GM12878 (cell line): ENCODE data around the gene SLC6A11. TPM values are rescaled to one million over a fixed set of nuclear protein-coding genes. Genes with fewer than 3 reads are reported as not detected.

Experiments
- ATAC-seq: fragments of 200-7000 bp; cut with Tn5 transposase; 3 replicates; pipeline ENCODE4 v1.9.1; 2020; ENCODE audit warnings: mild to moderate bottlenecking, moderate library complexity
- BruUV-seq: library from RNA; stranded (reverse); fragments of 400-500 nt; replicated peaks from 2 replicates; lab custom pipeline; 2021; lab: Mats Ljungman, UMichigan
- CTCF ChIA-PET: fragments of 300-600 bp; sonication (Branson Sonifier 250); formaldehyde crosslinking; extraction: SDS; loops from one replicate; lab custom pipeline; 2021; ENCODE audit warnings: inconsistent platforms; lab: Yijun Ruan, JAX
- POLR2A ChIA-PET: fragments of 350-600 bp; formaldehyde crosslinking; extraction: SDS; loops from one replicate; lab custom pipeline; 2021; ENCODE audit warnings: inconsistent platforms; lab: Charles Lee
- RAD21 ChIA-PET: fragments of 300-600 bp; sonication (Branson Sonifier 250); formaldehyde crosslinking; loops from one replicate; lab custom pipeline; 2023; ENCODE audit warnings: antibody characterized with exemption; ENCODE audit not compliant: unreplicated experiment; lab: Charles Lee
- SMC1A ChIA-PET: fragments of 300-600 bp; sonication (Branson Sonifier 250); formaldehyde crosslinking; loops from one replicate; lab custom pipeline; 2023; ENCODE audit not compliant: unreplicated experiment, uncharacterized antibody; lab: Charles Lee
- DNase-seq: peaks from one replicate; pipeline ENCODE4 v3.0.0-alpha.2; 2011; ENCODE audit warnings: low read depth, low spot score
- FAIRE-seq: peaks from 3 replicates; lab custom pipeline; 2011; peaks lifted over from hg19 to GRCh38; lab: Jason Lieb, UNC
- H2AFZ ChIP-seq: 2 replicates; pipeline ENCODE4 v1.6.0; 2011; ENCODE audit warnings: low read depth, low read length, control low read depth; ENCODE audit not compliant: control insufficient read depth
- H3K27ac ChIP-seq: 2 replicates; pipeline ENCODE4 v1.5.1; 2011; ENCODE audit warnings: control low read depth; ENCODE audit not compliant: control insufficient read depth, insufficient read depth
- H3K27me3 ChIP-seq, 2 experiments: replicated peaks in 1 of 2; 2 replicates each; pipeline versions ENCODE4 v1.6.0 to v1.6.1; 2011; ENCODE audit warnings: low read length in 1 of 2; ENCODE audit not compliant: control insufficient read depth in 2 of 2, insufficient read depth in 2 of 2
- H3K36me3 ChIP-seq, 2 experiments: 2 replicates each; pipeline ENCODE4 v1.5.1; 2011; ENCODE audit warnings: low read length in 1 of 2; ENCODE audit not compliant: control insufficient read depth in 2 of 2, insufficient read depth in 2 of 2
- H3K4me1 ChIP-seq: 2 replicates; pipeline ENCODE4 v1.6.1; 2011; ENCODE audit warnings: mild to moderate bottlenecking, low read length, moderate library complexity, mixed read lengths; ENCODE audit not compliant: control insufficient read depth, insufficient read depth
- H3K4me2 ChIP-seq: 2 replicates; pipeline ENCODE4 v1.6.0; 2011; ENCODE audit warnings: control low read depth; ENCODE audit not compliant: control insufficient read depth, insufficient read depth
- H3K4me3 ChIP-seq: fragments of 200-600 bp; sonication (generic); 2 replicates; pipeline ENCODE4 v1.5.1; 2016
- H3K79me2 ChIP-seq: 2 replicates; pipeline ENCODE4 v1.6.0; 2011; ENCODE audit warnings: low read length; ENCODE audit not compliant: control insufficient read depth, insufficient read depth
- H3K9ac ChIP-seq: 2 replicates; pipeline ENCODE4 v1.8.0; 2011; ENCODE audit warnings: low read length, control low read depth, mixed read lengths; ENCODE audit not compliant: control insufficient read depth, insufficient read depth
- H3K9me3 ChIP-seq: replicated peaks from 3 replicates; pipeline ENCODE4 v1.5.1; 2011; ENCODE audit warnings: mild to moderate bottlenecking, low read length; ENCODE audit not compliant: control insufficient read depth, insufficient read depth
- H4K20me1 ChIP-seq: 2 replicates; pipeline ENCODE4 v1.6.0; 2011; ENCODE audit not compliant: control insufficient read depth, insufficient read depth
- ATF7 ChIP-seq: fragments of 450-650 bp; IDR thresholded peaks from 2 replicates; pipeline ENCODE4 v1.6.1; 2016; ENCODE audit warnings: low read depth, mild to moderate bottlenecking
- BACH1 ChIP-seq: fragments of 450-650 bp; IDR thresholded peaks from 2 replicates; pipeline ENCODE4 v1.6.1; 2017; ENCODE audit warnings: mild to moderate bottlenecking, borderline replicate concordance
- HCFC1 ChIP-seq: fragments of 150-350 bp; IDR thresholded peaks from 2 replicates; pipeline ENCODE4 v1.6.1; 2014; ENCODE audit warnings: low read length
- LARP7 ChIP-seq: fragments of 450-650 bp; IDR thresholded peaks from 2 replicates; pipeline ENCODE4 v1.6.1; 2017; ENCODE audit warnings: mild to moderate bottlenecking
- MEF2A ChIP-seq: IDR thresholded peaks from 2 replicates; pipeline ENCODE4 v1.6.1; 2011; ENCODE audit warnings: low read depth, mild to moderate bottlenecking, low read length, moderate library complexity; ENCODE audit not compliant: insufficient read depth
- RAD21 ChIP-seq: IDR thresholded peaks from 2 replicates; pipeline ENCODE4 v1.6.1; 2011; ENCODE audit warnings: mild to moderate bottlenecking, low read depth, low read length, moderate library complexity; ENCODE audit not compliant: insufficient read depth
- SMARCA5 ChIP-seq: fragments of 450-650 bp; IDR thresholded peaks from 2 replicates; pipeline ENCODE4 v1.6.1; 2017; ENCODE audit warnings: mild to moderate bottlenecking
- SMC3 ChIP-seq: IDR thresholded peaks from 2 replicates; pipeline ENCODE4 v1.6.1; 2011; ENCODE audit warnings: low read length, improper control_type of control experiment, borderline replicate concordance
- WGBS: methylation state at CpG from one replicate; pipeline ENCODE4 v1.1.6; 2016; ENCODE audit warnings: low lambda C conversion rate; ENCODE audit not compliant: insufficient replicate concordance, insufficient coverage; ENCODE audit errors: missing lambda C conversion rate; 5-methylcytosine and 5-hydroxymethylcytosine counted together
- in situ Hi-C: fragments of 300-500 bp; cut with MboI; formaldehyde crosslinking; loops from 9 replicates; pipeline ENCODE4 v1.14.3; 2018; ENCODE audit warnings: mixed read lengths
- intact Hi-C: fragments of 100-400 bp; cut with micrococcal nuclease; formaldehyde crosslinking; loops from one replicate; pipeline ENCODE4 v1.14.2; 2022; ENCODE audit not compliant: unreplicated experiment
- polyA plus RNA-seq, 11 experiments: library from polyadenylated mRNA; depleted of rRNA in 4 of 11; unstranded in 6 of 11; stranded (reverse) in 5 of 11; fragments of >200 nt; fragmentation: Nextera tagmentation in 4 of 11; fragmentation: Illumina TruSeq in 1 of 11; extraction: Ambion mirVana in 4 of 11; extraction: Trizol in 1 of 11; gene quantifications; 1 replicate in 1 of 11; 2 replicates in 10 of 11; pipeline versions ENCODE4 v1.2.1 to v1.2.3, GENCODE V29; 2011 to 2016; ENCODE audit warnings: inconsistent platforms in 2 of 11, missing spikeins in 2 of 11, low read depth in 1 of 11
- total RNA-seq, 4 experiments: library from RNA; depleted of rRNA in 3 of 4; stranded (reverse); fragments of >200 nt in 3 of 4; fragmentation: Illumina TruSeq in 1 of 4; extraction: Trizol in 1 of 4; gene quantifications; 2 replicates each; pipeline versions ENCODE4 v1.2.1 to v1.2.3, GENCODE V29; 2013 to 2021
- TF ChIP-seq, protein P1 (sequence below): fragments of 450-650 bp; IDR thresholded peaks from 2 replicates; pipeline ENCODE4 v1.6.1; 2017; ENCODE audit warnings: mild to moderate bottlenecking, moderate library complexity
- TF ChIP-seq, protein P2 (sequence below): fragments of 450-650 bp; IDR thresholded peaks from 2 replicates; pipeline ENCODE4 v1.6.1; 2014; ENCODE audit warnings: mild to moderate bottlenecking
- TF ChIP-seq, protein P3 (sequence below), 3 experiments: IDR thresholded peaks in 2 of 3; conservative IDR thresholded peaks in 1 of 3; 2 replicates each; pipeline ENCODE4 v1.5.1; 2011; ENCODE audit warnings: low read depth in 3 of 3, low read length in 3 of 3, mild to moderate bottlenecking in 3 of 3, control low read depth in 2 of 3, moderate library complexity in 2 of 3, inconsistent platforms in 1 of 3, mixed read lengths in 1 of 3; ENCODE audit not compliant: control insufficient read depth in 2 of 3, insufficient read depth in 1 of 3; ENCODE audit errors: extremely low read depth in 1 of 3

SLC6A11 gene
- total and polyA plus RNA-seq, 10 of the 15 experiments (the other 5 are each of a cell fraction or from before 2014, with no cell fraction given), result not detected

DNA sequence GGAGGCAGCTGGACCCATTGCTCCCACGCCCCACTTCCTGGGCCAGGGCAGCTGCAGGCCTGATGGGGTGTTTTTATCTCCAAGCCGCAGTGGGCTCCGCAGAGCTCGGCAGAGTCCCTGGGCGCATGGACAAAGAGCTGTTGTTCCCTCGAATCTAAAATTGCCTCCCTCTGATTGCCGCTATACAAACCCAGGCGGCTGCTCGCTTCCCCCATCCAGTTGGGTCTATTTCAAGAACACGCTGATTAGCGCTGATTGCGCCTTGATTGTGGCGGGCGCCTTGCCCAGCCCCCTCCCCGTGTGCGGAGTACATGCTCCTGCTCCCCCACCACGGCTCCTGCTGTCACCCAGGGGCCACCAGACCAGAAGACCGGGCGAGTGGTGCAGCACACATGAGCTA, 133.2 kb downstream of the SLC6A11 start (continued):
- TF ChIP-seq, protein P1, sequence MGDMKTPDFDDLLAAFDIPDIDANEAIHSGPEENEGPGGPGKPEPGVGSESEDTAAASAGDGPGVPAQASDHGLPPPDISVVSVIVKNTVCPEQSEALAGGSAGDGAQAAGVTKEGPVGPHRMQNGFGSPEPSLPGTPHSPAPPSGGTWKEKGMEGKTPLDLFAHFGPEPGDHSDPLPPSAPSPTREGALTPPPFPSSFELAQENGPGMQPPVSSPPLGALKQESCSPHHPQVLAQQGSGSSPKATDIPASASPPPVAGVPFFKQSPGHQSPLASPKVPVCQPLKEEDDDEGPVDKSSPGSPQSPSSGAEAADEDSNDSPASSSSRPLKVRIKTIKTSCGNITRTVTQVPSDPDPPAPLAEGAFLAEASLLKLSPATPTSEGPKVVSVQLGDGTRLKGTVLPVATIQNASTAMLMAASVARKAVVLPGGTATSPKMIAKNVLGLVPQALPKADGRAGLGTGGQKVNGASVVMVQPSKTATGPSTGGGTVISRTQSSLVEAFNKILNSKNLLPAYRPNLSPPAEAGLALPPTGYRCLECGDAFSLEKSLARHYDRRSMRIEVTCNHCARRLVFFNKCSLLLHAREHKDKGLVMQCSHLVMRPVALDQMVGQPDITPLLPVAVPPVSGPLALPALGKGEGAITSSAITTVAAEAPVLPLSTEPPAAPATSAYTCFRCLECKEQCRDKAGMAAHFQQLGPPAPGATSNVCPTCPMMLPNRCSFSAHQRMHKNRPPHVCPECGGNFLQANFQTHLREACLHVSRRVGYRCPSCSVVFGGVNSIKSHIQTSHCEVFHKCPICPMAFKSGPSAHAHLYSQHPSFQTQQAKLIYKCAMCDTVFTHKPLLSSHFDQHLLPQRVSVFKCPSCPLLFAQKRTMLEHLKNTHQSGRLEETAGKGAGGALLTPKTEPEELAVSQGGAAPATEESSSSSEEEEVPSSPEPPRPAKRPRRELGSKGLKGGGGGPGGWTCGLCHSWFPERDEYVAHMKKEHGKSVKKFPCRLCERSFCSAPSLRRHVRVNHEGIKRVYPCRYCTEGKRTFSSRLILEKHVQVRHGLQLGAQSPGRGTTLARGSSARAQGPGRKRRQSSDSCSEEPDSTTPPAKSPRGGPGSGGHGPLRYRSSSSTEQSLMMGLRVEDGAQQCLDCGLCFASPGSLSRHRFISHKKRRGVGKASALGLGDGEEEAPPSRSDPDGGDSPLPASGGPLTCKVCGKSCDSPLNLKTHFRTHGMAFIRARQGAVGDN, result no peak

GRCh38 chr3:10950476-10951294, 134.7 kb downstream of the SLC6A11 start:
- Histone ChIP-seq H2AFZ (no peak overlapping the region), H4K20me1 (no peaks in the 10 kb centered on the region), H3K9ac (no peak overlapping the region), H3K79me2 (no peaks in the 10 kb centered on the region), H3K4me1 (no peaks in the 10 kb centered on the region), H3K4me3 (no peak overlapping the region), H3K27me3 (no peaks in the 10 kb centered on the region; a peak in 1 of 4 replicates), H3K27ac (no peak overlapping the region), H3K4me2 (no peak overlapping the region), H3K9me3 (no peaks in the 10 kb centered on the region), H3K36me3 (no peaks in the 10 kb centered on the region)
- POLR2A ChIA-PET, result no interaction called here
- 11% methylated on average over 12 of the region's 12 CpGs for WGBS
- SMC1A ChIA-PET, result no interaction called here
- in situ Hi-C loops (no loop called here), intact Hi-C loops (no loop called here)
- CTCF ChIA-PET, result no interaction called here
- DNase-seq (no peak), ATAC-seq (peak; percentile 45; the same call in 1 of the 3 replicates), FAIRE-seq (no peak)
- BruUV-seq, result no TSS peak
- RAD21 ChIA-PET, result no interaction called here
- TF ChIP-seq, protein P2, sequence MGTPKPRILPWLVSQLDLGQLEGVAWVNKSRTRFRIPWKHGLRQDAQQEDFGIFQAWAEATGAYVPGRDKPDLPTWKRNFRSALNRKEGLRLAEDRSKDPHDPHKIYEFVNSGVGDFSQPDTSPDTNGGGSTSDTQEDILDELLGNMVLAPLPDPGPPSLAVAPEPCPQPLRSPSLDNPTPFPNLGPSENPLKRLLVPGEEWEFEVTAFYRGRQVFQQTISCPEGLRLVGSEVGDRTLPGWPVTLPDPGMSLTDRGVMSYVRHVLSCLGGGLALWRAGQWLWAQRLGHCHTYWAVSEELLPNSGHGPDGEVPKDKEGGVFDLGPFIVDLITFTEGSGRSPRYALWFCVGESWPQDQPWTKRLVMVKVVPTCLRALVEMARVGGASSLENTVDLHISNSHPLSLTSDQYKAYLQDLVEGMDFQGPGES, result no peak
- TF ChIP-seq LARP7, result no peak
- no peak for TF ChIP-seq BACH1
- TF ChIP-seq, protein P3, sequence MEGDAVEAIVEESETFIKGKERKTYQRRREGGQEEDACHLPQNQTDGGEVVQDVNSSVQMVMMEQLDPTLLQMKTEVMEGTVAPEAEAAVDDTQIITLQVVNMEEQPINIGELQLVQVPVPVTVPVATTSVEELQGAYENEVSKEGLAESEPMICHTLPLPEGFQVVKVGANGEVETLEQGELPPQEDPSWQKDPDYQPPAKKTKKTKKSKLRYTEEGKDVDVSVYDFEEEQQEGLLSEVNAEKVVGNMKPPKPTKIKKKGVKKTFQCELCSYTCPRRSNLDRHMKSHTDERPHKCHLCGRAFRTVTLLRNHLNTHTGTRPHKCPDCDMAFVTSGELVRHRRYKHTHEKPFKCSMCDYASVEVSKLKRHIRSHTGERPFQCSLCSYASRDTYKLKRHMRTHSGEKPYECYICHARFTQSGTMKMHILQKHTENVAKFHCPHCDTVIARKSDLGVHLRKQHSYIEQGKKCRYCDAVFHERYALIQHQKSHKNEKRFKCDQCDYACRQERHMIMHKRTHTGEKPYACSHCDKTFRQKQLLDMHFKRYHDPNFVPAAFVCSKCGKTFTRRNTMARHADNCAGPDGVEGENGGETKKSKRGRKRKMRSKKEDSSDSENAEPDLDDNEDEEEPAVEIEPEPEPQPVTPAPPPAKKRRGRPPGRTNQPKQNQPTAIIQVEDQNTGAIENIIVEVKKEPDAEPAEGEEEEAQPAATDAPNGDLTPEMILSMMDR (IDR thresholded peaks at IDR 0.05 in 2 of 3, conservative IDR thresholded peaks at IDR 0.05 in 1 of 3; ENCODE audit: control insufficient read depth in 2 of 3, extremely low read depth in 1 of 3, insufficient read depth in 1 of 3, low read depth in 3 of 3, low read length in 3 of 3), result peak; percentile 36 to 46 (median 36)
- no peak for TF ChIP-seq HCFC1
- TF ChIP-seq SMARCA5, result no peak
- TF ChIP-seq ATF7, result no peak
- TF ChIP-seq MEF2A, result no peak
- TF ChIP-seq SMC3, result peak; percentile 23; the same call in 1 of the 2 replicates
- TF ChIP-seq RAD21, result peak; percentile 17; the same call in 1 of the 2 replicates
